Osteocyte (in vitro differentiated cells): ENCODE measurements around the gene BMP7. TPM values are rescaled to one million over a fixed set of nuclear protein-coding genes. Genes with fewer than 3 reads are reported as not detected.

Experiments used
- DNase-seq: peaks from one replicate; pipeline ENCODE4 v3.0.0; 2021; ENCODE audit warnings: mixed read lengths; ENCODE audit not compliant: unreplicated experiment; ENCODE audit errors: extremely low spot score
- H3K27ac Mint-ChIP-seq: one replicate; pipeline ENCODE4 v1.8.0; 2021; ENCODE audit warnings: mild to moderate bottlenecking, mixed read lengths; ENCODE audit not compliant: unreplicated experiment
- H3K27me3 Mint-ChIP-seq: one replicate; pipeline ENCODE4 v1.8.0; 2021; ENCODE audit warnings: mixed read lengths; ENCODE audit not compliant: unreplicated experiment
- H3K36me3 Mint-ChIP-seq: one replicate; pipeline ENCODE4 v1.8.0; 2021; ENCODE audit warnings: mixed read lengths; ENCODE audit not compliant: unreplicated experiment
- H3K4me1 Mint-ChIP-seq: one replicate; pipeline ENCODE4 v1.8.0; 2021; ENCODE audit warnings: mixed read lengths; ENCODE audit not compliant: unreplicated experiment
- H3K4me3 Mint-ChIP-seq: one replicate; pipeline ENCODE4 v1.8.0; 2021; ENCODE audit warnings: mild to moderate bottlenecking, moderate library complexity, mixed read lengths; ENCODE audit not compliant: unreplicated experiment
- H3K9me3 Mint-ChIP-seq: one replicate; pipeline ENCODE4 v1.8.0; 2021; ENCODE audit warnings: mixed read lengths; ENCODE audit not compliant: unreplicated experiment
- total RNA-seq: library from RNA; stranded (reverse); gene quantifications from 2 replicates; pipeline ENCODE4 v1.2.1, GENCODE V29; 2021
- TF ChIP-seq, protein P1 (sequence below): fragments of 200-600 bp; sonication (generic); IDR thresholded peaks from 2 replicates; pipeline ENCODE4 v1.5.0; 2021; ENCODE audit warnings: antibody characterized with exemption, mild to moderate bottlenecking, moderate library complexity

The BMP7 gene
- total RNA-seq, 1 donor from 2014 or later, result not detected

GRCh38 chr20:57137676-57138075 is 128.8 kb downstream of the BMP7 start:
- no peak for DNase-seq

GRCh38 chr20:57136734-57137133 is 129.7 kb downstream of the BMP7 start:
- H3K4me3 Mint-ChIP-seq, result no peak overlapping the region
- H3K27me3 Mint-ChIP-seq, result peaks cover 48% of the 10 kb centered on the region
- H3K9me3 Mint-ChIP-seq, result no peaks in the 10 kb centered on the region
- TF ChIP-seq, protein P1, sequence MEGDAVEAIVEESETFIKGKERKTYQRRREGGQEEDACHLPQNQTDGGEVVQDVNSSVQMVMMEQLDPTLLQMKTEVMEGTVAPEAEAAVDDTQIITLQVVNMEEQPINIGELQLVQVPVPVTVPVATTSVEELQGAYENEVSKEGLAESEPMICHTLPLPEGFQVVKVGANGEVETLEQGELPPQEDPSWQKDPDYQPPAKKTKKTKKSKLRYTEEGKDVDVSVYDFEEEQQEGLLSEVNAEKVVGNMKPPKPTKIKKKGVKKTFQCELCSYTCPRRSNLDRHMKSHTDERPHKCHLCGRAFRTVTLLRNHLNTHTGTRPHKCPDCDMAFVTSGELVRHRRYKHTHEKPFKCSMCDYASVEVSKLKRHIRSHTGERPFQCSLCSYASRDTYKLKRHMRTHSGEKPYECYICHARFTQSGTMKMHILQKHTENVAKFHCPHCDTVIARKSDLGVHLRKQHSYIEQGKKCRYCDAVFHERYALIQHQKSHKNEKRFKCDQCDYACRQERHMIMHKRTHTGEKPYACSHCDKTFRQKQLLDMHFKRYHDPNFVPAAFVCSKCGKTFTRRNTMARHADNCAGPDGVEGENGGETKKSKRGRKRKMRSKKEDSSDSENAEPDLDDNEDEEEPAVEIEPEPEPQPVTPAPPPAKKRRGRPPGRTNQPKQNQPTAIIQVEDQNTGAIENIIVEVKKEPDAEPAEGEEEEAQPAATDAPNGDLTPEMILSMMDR, result no peak
- DNase-seq, result no peak
- no peak overlapping the region for H3K27ac Mint-ChIP-seq
- no peaks in the 10 kb centered on the region for H3K4me1 Mint-ChIP-seq
- no peaks in the 10 kb centered on the region for H3K36me3 Mint-ChIP-seq

More at GRCh38 chr20:57137676-57138075, 128.8 kb downstream of the BMP7 start:
- Mint-ChIP-seq H3K4me1 (no peaks in the 10 kb centered on the region), H3K27ac (no peak overlapping the region), H3K36me3 (no peaks in the 10 kb centered on the region), H3K4me3 (no peak overlapping the region), H3K9me3 (no peaks in the 10 kb centered on the region), H3K27me3 (peaks cover 41% of the 10 kb centered on the region)
- TF ChIP-seq, protein P1, result no peak

- Mint-ChIP-seq H3K36me3 (no peaks in the 10 kb centered on the region), H3K27me3 (peaks cover 50% of the 10 kb centered on the region), H3K4me1 (no peaks in the 10 kb centered on the region), H3K4me3 (no peak overlapping the region), H3K27ac (no peak overlapping the region), H3K9me3 (no peaks in the 10 kb centered on the region)
- DNase-seq, result no peak
- TF ChIP-seq, protein P1, result no peak
Measured at GRCh38 chr20:57135875-57136274, 130.6 kb downstream of the BMP7 start.

GRCh38 chr20:57134804-57135203 is 131.6 kb downstream of the BMP7 start:
- no peak for DNase-seq
- Mint-ChIP-seq H3K36me3 (no peaks in the 10 kb centered on the region), H3K9me3 (no peaks in the 10 kb centered on the region), H3K4me3 (no peak overlapping the region), H3K4me1 (no peaks in the 10 kb centered on the region), H3K27ac (no peak overlapping the region), H3K27me3 (peaks cover 47% of the 10 kb centered on the region)
- TF ChIP-seq, protein P1, result no peak

DNA sequence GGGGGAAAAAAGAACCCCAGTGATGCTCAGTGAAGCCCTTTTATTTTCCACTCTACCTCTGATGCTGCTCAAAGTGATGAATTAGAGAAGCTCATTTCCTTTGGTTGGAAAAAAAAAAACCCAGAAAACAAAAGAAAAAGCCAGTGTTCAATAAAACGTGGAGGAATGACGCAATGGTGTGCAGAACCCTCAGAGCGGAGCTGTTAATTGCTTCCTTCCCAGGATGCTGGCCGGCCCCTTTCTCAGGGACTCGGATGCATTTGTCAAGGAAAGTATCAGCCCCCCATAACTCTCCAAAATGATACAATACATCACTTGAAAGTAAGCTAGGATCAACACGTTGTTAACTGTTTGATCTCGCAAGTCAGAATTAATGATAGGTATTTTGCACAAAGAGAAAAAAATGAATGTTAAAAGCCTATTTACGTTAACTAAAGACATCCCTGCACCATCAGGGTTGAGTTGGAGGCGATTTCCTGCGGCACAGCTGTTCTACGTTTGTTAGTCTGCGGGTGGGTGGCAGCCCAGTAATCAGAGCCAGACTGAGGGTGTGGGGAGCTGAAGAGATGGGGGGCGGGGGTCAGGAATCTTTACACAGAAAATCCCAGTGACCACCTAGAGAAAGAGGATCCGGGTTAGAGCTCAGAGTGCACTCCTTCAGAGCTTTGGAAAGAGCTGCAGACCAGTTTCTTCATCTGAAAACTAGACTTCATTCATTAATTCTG is 132.4 kb downstream of the BMP7 start:
- Mint-ChIP-seq H3K27ac (no peak overlapping the region), H3K9me3 (no peaks in the 10 kb centered on the region), H3K4me3 (no peak overlapping the region), H3K36me3 (no peaks in the 10 kb centered on the region), H3K27me3 (peaks cover 40% of the 10 kb centered on the region), H3K4me1 (no peaks in the 10 kb centered on the region)
- TF ChIP-seq, protein P1, result no peak
- no peak for DNase-seq
